HT-29 (cell line): ENCODE data around the gene FNDC10. TPM values are rescaled to one million over a fixed set of nuclear protein-coding genes. Genes with fewer than 3 reads are reported as not detected.

Experiments
- DNase-seq: peaks from one replicate; pipeline ENCODE4 v3.0.0-alpha.2; 2015; ENCODE audit warnings: low spot score
- total RNA-seq: library from RNA; depleted of rRNA; stranded (reverse); fragments of >200 nt; shearing (Covaris generic); gene quantifications from 2 replicates; pipeline ENCODE4 v1.2.3, GENCODE V29; 2014

FNDC10 gene
- total RNA-seq, 1 experiment from 2014 or later: not detected

DNA sequence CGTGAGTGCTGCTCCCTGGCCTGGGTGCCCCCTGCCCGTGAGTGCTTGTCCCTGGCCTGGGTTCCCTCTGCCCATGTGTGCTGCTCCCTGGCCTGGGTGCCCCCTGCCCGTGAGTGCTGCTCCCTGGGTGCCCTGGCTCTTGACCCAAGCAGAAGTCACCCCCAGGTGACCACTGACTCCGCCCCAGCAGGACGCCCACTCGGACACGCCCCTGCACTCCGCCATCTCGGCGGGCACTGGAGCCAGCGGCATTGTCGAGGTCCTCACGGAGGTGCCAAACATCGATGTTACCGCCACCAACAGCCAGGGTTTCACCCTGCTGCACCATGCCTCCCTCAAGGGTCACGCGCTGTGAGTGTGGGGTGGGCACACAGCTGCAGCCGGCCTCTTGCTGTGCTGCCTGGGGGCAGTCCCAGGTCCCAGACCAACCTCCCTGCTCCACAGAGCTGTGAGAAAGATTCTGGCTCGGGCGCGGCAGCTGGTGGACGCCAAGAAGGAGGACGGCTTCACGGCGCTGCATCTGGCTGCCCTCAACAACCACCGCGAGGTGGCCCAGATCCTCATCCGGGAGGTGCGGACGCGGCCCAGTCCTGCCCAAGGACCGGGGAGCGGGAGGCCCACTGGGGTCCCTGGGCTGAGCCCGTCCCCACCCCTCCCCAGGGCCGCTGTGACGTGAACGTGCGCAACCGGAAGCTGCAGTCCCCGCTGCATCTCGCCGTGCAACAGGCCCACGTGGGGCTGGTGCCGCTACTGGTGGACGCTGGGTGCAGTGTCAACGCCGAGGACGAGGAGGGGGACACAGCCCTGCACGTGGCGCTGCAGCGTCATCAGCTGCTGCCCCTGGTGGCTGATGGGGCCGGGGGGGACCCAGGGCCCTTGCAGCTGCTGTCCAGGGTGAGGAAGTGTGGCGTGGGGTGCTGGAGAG lies 28.2 kb upstream of the FNDC10 start:
- DNase-seq: no peak

DNA sequence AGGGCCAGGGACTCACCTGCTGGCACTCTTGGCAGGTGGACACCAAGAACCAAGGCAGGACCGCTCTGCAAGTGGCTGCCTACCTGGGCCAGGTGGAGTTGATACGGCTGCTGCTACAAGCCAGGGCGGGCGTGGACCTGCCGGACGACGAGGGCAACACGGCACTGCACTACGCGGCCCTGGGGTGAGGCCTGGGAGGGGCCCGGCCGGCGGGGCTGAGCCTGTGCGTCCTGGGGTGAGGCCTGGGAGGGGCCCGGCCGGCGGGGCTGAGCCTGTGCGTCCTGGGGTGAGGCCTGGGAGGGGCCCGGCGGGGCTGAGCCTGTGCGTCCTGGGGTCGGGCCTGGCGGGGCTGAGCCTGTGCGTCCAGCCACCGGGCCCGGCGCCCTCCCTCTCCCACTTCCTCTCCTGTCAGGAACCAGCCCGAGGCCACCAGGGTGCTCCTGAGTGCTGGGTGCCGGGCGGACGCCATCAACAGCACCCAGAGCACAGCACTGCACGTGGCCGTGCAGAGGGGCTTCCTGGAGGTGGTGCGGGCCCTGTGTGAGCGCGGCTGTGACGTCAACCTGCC lies 27.4 kb upstream of the FNDC10 start:
- DNase-seq: peak; percentile 43

DNA sequence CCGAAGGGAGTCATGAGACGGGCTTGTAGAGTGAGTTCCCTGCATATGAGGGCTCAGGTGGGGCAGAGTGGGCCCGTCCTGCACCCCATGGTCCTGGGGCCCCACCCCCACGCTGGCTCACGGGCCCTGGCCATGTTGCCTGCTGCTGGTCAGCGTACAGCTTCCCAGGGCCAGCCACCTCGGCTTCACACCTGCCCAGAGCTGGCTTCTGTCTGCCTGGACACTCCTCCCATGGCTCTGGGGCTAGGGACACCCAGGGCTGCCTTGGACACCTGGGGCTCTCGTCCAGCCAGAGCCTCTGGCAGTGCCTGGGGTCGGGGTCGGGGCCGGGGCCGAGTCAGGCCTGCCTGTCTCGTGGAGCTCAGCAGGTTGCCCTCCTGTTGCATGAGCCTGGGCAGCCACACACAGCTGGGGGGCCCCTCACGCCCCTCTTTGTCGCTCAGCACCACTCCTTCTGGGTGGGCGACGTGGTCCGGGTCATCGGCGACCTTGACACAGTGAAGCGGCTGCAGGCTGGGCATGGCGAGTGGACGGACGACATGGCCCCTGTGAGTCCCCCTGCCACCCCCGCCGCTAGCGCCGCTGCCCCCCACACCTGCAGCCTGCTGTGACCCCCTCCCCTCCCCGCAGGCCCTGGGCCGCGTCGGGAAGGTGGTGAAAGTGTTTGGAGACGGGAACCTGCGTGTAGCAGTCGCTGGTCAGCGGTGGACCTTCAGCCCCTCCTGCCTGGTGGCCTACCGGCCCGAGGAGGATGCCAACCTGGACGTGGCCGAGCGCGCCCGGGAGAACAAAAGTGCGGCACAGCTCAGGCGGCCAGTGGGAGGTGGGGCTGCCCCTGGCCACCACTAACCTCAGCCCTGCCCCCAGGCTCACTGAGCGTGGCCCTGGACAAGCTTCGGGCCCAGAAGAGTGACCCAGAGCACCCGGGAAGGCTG lies 26.5 kb upstream of the FNDC10 start:
- DNase-seq: no peak

DNA sequence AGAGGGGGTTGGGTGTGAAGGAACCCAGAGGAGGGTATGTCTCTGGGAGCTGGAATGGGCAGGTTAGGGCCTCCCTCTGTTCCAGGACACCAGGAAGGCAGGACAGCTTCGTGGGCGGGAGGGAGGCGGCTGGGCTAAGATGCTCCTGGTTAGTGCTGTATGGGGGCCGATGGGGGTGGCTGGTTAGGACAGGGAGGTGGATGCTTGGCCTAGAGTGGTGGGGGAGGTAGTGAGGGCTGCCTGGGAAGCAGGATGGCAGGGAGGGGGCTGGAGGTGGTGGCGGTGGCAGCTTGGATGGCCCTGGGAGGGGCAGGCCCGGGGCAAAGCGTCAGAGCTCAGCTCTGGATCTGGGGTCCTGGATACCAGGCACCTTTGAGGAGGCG lies 25.9 kb upstream of the FNDC10 start:
- no peak for DNase-seq

DNA sequence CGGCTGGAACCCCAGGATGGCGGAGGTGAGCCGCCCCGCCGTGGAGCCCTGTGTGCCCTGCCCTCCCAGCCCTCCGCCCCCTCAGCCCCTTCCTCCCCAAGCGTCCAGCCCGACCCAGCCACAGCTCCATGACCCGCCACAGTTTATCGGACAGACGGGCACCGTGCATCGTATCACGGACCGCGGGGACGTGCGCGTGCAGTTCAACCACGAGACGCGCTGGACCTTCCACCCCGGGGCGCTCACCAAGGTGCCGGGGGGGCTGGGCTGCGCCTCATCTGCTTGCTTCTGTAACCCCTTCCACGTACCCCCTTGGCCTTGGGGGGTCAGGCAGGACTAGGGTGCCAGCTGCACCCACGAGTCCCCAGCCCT lies 25.5 kb upstream of the FNDC10 start:
- DNase-seq: no peak

DNA sequence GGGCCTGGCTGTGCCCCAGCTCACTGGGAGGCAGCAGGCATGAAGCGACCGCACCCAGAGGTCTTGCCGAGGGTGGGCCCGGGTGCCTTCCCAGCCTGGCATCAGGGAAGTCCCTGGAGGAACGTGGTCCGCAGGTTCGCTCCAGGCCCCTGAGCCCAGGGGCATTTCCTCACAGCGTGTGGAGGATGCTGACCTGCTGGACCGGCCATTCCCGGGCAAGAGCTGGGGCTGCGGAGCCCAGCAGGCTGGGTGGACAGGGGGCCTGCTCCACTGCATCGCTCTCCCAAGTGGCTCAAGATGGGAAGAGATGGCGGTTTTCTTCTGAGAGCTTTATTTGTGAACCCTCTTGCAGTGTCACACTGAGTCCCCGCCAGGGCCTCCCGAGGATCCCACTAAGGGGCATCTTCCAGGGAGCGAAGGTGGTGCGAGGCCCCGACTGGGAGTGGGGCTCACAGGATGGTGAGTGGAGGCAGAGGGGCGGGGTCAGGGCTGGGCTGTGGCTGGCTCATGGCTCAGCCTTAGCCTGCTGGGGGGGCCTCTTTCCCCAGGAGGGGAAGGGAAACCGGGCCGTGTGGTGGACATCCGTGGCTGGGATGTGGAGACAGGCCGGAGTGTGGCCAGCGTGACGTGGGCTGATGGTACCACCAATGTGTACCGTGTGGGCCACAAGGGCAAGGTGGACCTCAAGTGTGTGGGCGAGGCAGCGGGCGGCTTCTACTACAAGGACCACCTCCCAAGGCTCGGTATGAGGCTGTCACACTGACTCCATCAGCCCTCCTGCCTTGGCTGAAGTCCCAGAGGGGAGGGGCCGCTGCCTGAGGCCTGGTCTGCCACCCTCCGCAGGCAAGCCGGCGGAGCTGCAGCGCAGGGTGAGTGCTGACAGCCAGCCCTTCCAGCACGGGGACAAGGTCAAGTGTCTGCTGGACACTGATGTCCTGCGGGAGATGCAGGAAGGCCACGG lies 24.8 kb upstream of the FNDC10 start:
- no peak for DNase-seq

DNA sequence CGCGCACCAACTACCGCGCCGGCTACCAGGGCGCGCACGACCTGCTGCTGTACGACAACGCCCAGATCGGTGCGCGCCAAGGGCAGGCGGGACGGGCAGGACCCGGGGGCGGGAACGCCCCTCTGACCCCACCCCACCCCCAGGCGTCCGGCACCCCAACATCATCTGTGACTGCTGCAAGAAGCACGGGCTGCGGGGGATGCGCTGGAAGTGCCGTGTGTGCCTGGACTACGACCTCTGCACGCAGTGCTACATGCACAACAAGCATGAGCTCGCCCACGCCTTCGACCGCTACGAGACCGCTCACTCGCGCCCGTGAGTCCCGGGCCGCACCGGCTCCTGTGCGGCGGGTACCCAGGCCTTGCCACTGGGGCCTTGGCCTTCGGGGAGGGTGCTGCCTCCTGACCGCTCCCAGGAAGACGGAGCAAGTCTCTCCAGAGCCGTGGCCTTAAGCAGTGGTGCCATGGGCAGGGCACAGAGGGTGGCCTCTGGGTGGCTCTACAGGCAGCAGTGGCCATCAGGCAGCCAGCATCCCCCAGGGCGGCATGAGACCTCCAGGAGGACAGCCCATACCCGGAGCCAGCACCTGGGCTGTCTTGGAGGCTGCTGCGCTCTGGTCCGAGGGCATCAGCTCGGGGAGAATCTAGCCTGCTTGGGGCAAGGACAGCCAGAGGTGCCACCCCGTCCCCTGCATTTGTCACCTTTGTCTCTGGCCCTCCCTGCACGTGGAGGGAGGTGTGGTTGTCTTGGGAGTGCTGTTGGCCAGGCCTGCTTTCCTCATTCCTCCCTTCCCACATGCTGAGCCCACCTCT lies 23.9 kb upstream of the FNDC10 start:
- no peak for DNase-seq

DNA sequence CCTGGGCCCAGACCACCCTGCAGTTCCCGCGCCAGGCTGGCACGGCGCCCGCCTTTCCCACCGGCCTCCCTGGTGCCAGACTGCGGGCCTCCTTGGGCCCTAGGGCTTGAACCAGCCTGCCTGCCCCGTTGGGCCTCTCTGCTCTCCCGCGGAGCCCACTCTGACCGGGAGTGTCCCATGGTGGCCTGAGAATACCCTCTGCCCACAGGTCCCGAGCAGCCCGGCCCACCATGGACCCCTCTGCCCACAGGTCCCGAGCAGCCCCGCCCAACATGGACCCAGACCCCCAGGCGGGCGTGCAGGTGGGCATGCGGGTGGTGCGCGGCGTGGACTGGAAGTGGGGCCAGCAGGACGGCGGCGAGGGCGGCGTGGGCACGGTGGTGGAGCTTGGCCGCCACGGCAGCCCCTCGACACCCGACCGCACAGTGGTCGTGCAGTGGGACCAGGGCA lies 23.3 kb upstream of the FNDC10 start:
- DNase-seq: no peak

DNA sequence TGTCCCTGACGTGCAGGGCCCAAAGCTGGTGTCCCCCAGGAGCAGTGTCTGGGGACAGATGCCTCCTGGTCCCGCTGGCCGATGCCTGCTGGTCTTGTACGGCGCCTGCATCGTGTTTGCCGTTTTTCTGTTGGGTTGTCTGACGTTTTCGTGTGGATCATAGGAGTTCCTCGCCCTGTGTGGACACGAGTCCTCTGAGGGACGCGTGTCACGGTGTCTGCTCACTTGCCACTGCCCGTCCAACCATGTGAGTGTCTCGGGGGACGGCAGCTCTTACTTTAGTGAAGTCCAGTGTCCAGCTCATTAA lies 22.8 kb upstream of the FNDC10 start:
- no peak for DNase-seq

DNA sequence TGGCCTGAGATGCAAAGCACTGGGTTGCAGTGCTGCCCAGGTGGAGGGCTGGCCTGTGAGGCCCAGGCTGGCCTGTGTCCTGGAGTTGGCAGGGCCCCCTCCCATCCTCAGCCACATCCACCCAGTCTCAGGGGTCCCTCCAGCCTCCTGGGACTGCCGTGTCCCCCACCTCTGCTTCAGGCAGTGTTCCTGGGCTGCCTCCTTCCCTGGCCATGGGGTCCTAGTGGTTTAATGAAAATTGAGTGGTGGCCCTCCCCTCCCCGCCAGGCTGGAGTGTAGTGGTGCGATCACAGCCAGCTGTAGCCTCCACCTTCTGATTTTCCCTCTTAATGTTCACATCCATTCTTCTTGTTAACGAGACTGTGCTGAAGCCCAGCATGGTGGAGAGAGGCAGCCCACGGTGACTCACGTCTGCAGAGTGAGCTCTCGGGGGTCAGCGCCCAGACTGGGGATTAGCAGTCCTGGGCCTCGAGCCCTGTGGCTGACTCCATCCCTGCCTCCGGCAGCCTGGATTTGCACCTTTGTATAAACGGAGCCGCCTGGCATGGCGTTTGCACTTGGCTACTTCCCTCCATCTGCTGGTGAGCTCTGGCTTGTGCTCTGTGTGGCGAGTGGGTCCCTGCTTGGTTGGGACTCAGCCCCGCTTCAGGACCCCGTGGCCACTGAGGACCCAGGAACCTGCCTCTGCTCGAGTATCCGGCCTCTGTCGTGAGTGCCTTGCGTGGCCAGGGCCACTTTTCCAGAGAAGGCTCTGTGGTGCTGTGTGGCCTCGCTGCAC lies 22.3 kb upstream of the FNDC10 start:
- DNase-seq: no peak

DNA sequence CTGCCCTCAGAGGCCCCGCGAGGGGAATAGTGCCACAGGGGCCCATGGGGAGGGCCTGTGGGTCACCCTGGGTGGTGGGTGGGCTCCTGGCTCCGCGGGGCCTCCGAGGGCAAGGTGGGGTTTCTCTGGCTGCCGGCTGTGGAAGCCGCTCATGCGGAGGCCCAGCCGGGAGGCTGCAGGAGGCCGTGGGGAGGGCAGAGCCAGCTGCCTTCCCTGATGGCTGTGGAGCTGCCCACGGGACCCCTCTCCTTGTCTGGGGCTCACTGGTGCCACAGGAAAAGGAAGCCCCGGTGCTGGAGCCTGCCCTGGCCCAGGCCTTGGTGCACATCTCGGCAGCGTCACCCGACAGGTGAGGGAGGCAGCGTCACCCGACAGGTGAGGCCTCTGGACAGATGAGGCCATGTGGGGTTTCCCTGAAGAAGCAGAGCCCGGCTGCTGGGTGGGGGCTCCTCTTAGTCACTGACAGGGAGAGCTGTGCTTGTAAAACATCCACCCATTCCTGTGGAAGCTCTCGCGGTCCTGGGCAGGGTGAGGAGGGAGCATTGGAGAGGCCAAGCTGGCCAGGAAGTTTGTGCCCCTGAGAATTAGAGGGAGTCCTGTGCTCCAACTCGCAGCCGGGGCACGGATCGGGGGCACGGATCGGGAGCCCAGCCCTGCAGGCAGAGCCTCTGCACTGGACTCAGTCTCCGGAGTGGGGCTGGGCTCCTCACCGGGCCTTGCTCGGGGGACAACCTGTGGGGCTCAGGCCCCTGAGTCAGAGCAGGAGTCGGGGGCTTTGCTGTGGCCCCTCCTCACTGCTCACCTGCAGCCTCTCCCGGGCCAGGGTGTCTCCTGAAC lies 21.5 kb upstream of the FNDC10 start:
- DNase-seq: no peak

DNA sequence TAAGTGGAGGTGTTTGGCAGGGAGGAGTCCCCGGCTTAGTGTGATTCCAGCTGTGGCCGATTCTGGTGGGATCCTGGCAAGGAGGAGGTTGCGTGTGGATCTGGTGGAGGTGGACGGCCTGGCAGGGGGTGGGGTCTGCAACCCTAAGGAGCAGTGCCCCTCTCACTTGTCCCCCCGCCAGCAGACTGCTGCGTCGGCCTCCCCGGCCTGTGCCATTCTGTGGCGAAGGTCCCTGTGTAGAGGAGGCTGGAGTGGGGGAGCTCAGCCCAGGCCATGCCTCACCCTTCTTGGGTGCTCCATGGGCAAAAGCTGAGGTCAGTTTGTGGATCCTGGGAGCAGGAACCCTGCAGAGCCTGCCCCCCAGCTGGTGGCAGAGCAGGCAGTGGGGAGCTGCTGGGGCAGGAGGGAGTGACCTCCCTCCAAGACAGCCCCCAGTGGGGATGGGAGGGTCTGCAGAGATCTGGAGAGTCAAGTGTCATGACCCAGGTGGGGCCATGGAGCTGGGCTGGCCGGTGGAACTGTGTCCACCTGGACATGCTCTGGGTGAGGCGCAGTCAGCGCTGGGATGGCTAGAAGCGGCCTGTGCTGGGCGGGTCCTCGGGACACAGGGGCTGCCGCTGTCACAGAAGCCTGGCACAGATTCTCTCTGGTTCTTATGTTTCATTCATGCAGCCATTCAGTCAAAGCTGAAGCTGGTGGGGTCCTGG lies 20.7 kb upstream of the FNDC10 start:
- DNase-seq: no peak

DNA sequence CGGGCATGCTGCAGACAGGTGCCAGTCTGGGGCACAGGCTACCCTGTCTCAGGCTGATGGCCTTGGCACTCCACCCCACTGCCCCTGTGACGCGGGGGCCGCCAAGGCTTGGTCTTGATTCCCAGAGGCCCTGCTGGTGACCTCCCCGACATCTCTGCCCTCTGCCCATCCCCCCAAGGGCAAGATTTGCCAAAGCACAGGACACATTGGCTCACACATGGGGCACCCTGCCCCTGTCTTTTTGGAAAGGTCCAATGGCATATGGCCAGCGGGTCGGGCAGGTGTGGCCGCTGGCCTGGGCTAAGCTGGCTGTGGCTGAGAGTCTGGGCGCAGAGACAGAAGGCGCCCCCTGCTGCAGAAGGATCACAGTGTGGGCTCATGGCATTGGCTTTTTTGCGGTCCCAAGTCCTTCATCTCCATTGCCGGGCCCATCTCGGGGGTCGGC lies 20.0 kb upstream of the FNDC10 start:
- no peak for DNase-seq

DNA sequence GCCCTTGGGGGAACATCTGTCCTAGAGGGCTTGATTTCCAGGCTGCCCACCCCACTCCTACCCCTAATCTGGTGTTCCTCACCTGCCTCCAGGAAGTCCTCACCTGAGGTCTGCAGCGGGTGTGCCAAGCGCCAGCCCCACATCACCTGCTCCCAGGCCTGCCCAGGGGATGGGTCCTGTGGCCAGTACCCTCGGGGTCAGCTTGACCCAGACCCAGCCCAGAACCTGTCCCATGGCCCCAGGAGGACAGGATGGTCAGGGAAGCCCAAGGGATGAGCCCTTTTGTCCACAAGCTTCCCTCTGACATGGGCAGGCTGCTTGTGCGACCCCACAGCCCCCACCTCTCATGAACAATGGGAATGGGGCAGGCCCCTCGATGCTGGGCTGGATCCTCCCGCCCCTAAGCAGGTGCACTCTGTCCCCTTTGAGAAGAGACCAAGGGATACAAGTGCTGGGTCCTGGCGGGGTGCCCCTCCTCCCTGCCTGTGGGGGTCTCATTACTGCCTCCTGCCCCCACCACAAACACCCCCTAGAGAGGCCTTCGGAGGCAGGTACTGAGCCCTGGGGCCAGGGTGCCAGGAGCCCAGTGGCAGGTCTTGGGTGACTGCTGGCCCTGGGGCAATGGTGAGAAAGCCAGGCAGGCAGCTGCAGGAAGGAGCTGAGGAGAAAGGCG lies 18.6 kb upstream of the FNDC10 start:
- no peak for DNase-seq

DNA sequence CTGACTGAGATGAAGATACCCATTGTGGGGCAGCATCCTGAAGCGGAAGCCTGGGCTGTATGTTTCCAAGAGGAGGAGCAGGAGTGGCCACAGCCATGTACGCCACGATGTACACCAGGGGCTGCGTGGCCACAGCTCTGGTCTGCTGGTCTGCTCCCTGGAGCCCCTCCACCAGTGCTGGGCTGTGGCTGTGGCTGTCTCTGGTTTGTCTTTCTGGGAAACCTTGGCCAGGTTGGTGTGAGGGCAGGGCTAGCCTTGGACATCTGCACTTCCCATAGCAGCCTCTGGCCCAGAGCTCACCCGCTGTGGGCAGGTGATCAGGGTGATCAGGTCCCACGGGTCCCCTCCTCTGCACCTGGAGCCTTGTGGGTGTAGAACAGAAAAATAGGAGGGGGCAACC lies 18.0 kb upstream of the FNDC10 start:
- no peak for DNase-seq

DNA sequence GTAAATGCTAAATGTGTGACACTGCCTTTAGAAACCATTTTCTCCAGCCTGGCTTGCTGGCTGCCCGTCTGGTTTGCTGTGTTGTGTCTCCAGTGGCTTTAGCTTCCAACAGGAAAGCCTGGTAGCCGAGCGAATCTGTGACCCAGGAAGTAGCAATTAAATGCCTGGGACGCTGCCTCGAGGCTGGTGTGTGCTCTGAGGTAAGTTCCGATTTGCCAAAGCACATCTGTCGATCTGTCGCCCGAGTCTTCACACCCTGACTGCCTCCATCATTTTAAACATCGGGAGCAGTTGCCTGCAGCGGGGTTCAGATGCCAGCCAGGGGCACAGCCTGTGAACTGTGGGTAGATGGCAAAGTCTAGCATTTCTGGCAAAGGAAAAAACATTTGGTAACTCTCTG lies 17.6 kb upstream of the FNDC10 start:
- no peak for DNase-seq

DNA sequence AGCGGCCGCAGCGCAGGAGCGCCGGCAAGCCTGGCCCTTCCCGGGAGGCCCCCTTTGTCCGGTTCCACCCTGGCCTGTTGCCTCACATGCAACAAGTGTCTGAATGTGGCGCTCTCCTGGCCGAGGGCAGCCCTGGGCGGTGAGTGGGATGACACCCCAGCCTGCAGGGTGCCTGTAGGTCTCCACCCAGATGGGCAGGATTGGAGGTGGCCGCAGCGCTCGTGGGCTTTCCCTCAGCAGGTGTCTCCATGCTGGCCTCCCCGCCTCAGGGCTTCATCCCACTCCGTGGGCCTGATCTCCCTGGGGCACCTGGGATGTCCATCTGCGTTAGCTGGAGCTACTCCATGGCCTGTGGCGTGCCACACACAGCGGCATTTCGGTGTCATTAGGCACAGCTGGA lies 16.9 kb upstream of the FNDC10 start:
- no peak for DNase-seq
